Karpas-422 (cell line): Measurements from ENCODE around the gene PAIP2. TPM values are rescaled to one million over a fixed set of nuclear protein-coding genes. Genes with fewer than 3 reads are reported as not detected.

Experiments used
- DNase-seq: peaks from one replicate; pipeline ENCODE4 v3.0.0-alpha.2; 2015
- H2AFZ ChIP-seq: fragments of 200-600 bp; sonication (generic); 2 replicates; pipeline ENCODE4 v1.6.1; 2014; ENCODE audit warnings: antibody characterized with exemption, low read length, mixed read lengths
- H3K27ac ChIP-seq: fragments of 200-600 bp; sonication (generic); 2 replicates; pipeline ENCODE4 v1.5.1; 2014; ENCODE audit warnings: mild to moderate bottlenecking, low read length, moderate library complexity
- H3K27me3 ChIP-seq: fragments of 200-600 bp; sonication (generic); 2 replicates; pipeline ENCODE4 v1.6.1; 2014; ENCODE audit warnings: low read length, mixed read lengths
- H3K36me3 ChIP-seq: fragments of 200-600 bp; sonication (generic); 2 replicates; pipeline ENCODE4 v1.6.1; 2014; ENCODE audit warnings: low read length, mixed read lengths; ENCODE audit not compliant: insufficient read depth
- H3K4me1 ChIP-seq: fragments of 200-600 bp; sonication (generic); 2 replicates; pipeline ENCODE4 v1.6.1; 2014; ENCODE audit warnings: mild to moderate bottlenecking, low read length, mixed read lengths
- H3K4me2 ChIP-seq: fragments of 200-600 bp; sonication (generic); 2 replicates; pipeline ENCODE4 v1.6.1; 2014; ENCODE audit warnings: low read length, low read depth, mild to moderate bottlenecking; ENCODE audit not compliant: poor library complexity, severe bottlenecking
- H3K4me3 ChIP-seq: fragments of 200-600 bp; sonication (generic); 2 replicates; pipeline ENCODE4 v1.5.1; 2014; ENCODE audit warnings: mild to moderate bottlenecking, antibody characterized with exemption, low read length, mixed read lengths
- H3K79me2 ChIP-seq: fragments of 200-600 bp; sonication (generic); 2 replicates; pipeline ENCODE4 v1.6.1; 2014; ENCODE audit warnings: mild to moderate bottlenecking, low read length, mixed read lengths
- H3K9ac ChIP-seq: fragments of 200-600 bp; sonication (generic); 2 replicates; pipeline ENCODE4 v1.6.0; 2014; ENCODE audit warnings: low read length
- H3K9me2 ChIP-seq: fragments of 200-600 bp; sonication (generic), shearing (Covaris generic); replicated peaks from 2 replicates; pipeline ENCODE4 v1.6.0; 2014; ENCODE audit warnings: mild to moderate bottlenecking, low read length, moderate library complexity; ENCODE audit not compliant: insufficient read depth
- H3K9me3 ChIP-seq: fragments of 300-700, 200-600 bp; sonication (generic); 2 replicates; pipeline ENCODE4 v1.6.1; 2014; ENCODE audit warnings: low read length, mixed read lengths
- H4K20me1 ChIP-seq: fragments of 200-600 bp; sonication (generic); 2 replicates; pipeline ENCODE4 v1.6.1; 2014; ENCODE audit warnings: mild to moderate bottlenecking, antibody characterized with exemption, low read length, low read depth; ENCODE audit not compliant: insufficient read depth
- total RNA-seq: library from RNA; depleted of rRNA; stranded (reverse); fragments of >200 nt; shearing (Covaris generic); gene quantifications from 2 replicates; pipeline ENCODE4 v1.2.3, GENCODE V29; 2014; ENCODE audit warnings: low replicate concordance; rRNA removed

The PAIP2 gene, protein sequence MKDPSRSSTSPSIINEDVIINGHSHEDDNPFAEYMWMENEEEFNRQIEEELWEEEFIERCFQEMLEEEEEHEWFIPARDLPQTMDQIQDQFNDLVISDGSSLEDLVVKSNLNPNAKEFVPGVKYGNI
- 111 and 113 TPM in 2 replicates for total RNA-seq

DNA sequence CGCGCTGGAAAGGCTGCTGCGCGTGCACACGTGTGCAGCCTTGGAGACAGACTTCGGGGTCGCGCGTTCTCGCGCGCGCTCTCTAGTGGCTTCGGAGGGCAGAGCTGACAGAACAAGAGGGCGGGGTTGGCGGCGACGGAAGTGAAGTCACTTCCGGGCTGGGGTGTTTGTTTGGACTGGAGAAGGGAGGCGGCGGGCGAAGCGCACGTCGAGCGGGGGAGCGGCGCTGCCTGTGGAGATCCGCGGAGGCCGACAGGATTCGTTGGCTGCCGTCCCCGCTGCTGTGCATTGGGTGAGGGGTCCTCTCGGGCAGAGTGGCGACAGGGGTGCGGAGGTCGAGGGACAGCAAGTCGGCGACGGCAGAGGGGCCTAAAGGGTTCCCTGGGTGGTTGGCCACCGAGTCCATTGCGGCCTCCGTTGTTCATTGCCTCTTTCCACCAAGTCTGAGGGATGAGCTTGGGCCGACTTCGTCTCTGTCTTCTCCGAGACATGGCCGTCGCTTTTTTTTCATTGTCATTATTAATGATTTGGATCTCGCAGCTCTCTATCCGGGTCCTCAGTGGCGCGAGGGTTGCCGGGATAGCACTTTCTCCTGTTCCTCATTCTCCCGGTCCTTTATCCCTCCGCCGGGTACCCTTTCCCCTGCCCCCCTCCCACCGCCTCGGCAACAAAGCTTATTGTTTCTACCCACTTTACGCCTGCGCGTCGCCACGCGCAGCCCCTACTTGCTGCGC lies at the start of gene PAIP2:
TSS of gene PAIP2 (plus strand) at position 166 of the 734 bp plus-strand sequence. CDS start 21,931 bp downstream, outside the sequence.
- H3K9me2 ChIP-seq: no peaks in the 10 kb centered on the region
- H3K27me3 ChIP-seq: no peaks in the 10 kb centered on the region
- peak within 1 kb of the TSS; percentile 88 for H3K27ac ChIP-seq
- no peaks in the 10 kb centered on the region for H3K9me3 ChIP-seq
- H3K4me3 ChIP-seq: peak within 1 kb of the TSS; percentile 94
- H3K79me2 ChIP-seq: peaks cover 50% of the 10 kb centered on the region
- H2AFZ ChIP-seq: no peak within 1 kb of the TSS; the same call in 1 of the 2 replicates
- H3K36me3 ChIP-seq: peaks cover 13% of the 10 kb centered on the region; the same call in 1 of the 2 replicates
- peak within 1 kb of the TSS; percentile 93 for H3K4me2 ChIP-seq
- H4K20me1 ChIP-seq: peaks cover 26% of the 10 kb centered on the region
- H3K4me1 ChIP-seq: peaks cover 49% of the 10 kb centered on the region
- H3K9ac ChIP-seq: peak within 1 kb of the TSS; percentile 96
- DNase-seq: peak; percentile 98

DNA sequence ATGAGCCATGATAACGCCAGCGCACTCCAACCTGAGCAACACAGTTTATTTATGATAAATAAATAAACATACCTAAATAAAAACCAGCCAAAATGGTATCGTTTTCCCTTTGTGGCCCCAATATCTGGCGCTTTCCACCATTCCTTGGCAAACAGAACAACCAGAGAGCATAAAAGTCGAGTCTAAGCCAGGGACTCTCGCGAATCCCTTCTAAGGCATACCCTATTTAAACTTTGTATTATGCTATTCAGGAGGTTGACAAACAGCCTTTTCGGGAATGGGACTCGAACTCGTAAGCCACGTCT lies 48.5 kb upstream of the PAIP2 start:
- H2AFZ ChIP-seq: peak overlapping the region; percentile 72
- H3K9me3 ChIP-seq: no peaks in the 10 kb centered on the region
- peak overlapping the region; percentile 92 for H3K4me2 ChIP-seq
- peaks cover 16% of the 10 kb centered on the region; the same call in 1 of the 2 replicates for H3K36me3 ChIP-seq
- peak overlapping the region; percentile 91 for H3K4me3 ChIP-seq
- H3K4me1 ChIP-seq: peaks cover 37% of the 10 kb centered on the region
- peaks cover 52% of the 10 kb centered on the region for H3K79me2 ChIP-seq
- DNase-seq: no peak
- H3K9me2 ChIP-seq: no peaks in the 10 kb centered on the region
- H4K20me1 ChIP-seq: peaks cover 36% of the 10 kb centered on the region
- no peaks in the 10 kb centered on the region for H3K27me3 ChIP-seq
- H3K27ac ChIP-seq: peak overlapping the region; percentile 43; the same call in 1 of the 2 replicates
- H3K9ac ChIP-seq: peak overlapping the region; percentile 97

DNA sequence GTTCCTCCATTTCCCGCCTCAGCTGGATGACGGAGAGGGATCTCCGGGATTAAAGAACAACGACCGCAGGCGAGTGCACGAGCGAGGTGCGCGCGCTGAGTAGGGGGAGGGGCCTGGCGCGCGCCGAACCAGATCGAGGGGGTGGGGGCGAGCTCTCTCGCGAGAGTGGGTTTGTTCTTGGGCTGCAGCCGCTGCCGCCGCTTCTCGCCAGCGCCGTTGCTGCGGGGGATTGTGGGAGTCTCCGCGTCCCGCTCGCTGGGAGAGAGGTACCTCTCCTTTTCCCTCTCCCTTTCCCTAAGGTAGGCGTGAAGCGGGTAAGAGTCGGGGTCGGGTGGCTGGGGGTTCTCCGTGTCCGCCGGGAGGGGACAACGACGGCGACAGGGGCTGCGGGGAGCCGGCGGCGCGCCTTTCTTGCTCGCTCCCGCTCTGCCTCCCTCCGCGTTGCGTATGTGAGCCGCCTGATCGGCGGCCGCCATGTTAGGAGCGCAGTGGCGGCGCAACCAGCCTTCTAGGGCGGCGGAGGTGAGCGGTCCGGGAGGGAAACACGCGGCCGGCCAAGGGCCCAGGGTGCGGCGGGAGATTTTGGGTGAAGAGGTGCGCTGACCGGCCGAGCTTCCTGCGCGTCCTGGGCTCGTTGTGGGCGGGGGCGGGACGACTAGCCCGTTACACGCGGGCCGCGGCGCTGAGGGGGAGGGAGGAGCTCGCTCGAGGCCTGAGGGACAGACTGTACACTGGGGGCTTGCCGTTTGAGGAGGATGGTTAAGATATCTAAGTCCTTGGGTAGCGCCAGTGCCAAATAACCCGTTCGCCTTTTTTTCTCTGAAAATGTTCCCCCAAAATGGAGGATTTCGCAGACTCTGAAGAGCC lies 47.9 kb upstream of the PAIP2 start, which contains the start of gene MATR3:
TSS of gene MATR3 (plus strand) at position 234 of the 867 bp plus-strand sequence. CDS start 13,676 bp downstream, outside the sequence.
- peak within 1 kb of the TSS; percentile 72 for H2AFZ ChIP-seq
- no peaks in the 10 kb centered on the region for H3K9me2 ChIP-seq
- peak; percentile 97 for DNase-seq
- H3K27ac ChIP-seq: peak within 1 kb of the TSS; percentile 82
- H3K9me3 ChIP-seq: no peaks in the 10 kb centered on the region
- peaks cover 16% of the 10 kb centered on the region; the same call in 1 of the 2 replicates for H3K36me3 ChIP-seq
- H3K4me3 ChIP-seq: peak within 1 kb of the TSS; percentile 91
- H3K9ac ChIP-seq: peak within 1 kb of the TSS; percentile 97
- H3K4me1 ChIP-seq: peaks cover 43% of the 10 kb centered on the region
- peak within 1 kb of the TSS; percentile 92 for H3K4me2 ChIP-seq
- no peaks in the 10 kb centered on the region for H3K27me3 ChIP-seq
- H3K79me2 ChIP-seq: peaks cover 58% of the 10 kb centered on the region
- peaks cover 42% of the 10 kb centered on the region for H4K20me1 ChIP-seq

DNA sequence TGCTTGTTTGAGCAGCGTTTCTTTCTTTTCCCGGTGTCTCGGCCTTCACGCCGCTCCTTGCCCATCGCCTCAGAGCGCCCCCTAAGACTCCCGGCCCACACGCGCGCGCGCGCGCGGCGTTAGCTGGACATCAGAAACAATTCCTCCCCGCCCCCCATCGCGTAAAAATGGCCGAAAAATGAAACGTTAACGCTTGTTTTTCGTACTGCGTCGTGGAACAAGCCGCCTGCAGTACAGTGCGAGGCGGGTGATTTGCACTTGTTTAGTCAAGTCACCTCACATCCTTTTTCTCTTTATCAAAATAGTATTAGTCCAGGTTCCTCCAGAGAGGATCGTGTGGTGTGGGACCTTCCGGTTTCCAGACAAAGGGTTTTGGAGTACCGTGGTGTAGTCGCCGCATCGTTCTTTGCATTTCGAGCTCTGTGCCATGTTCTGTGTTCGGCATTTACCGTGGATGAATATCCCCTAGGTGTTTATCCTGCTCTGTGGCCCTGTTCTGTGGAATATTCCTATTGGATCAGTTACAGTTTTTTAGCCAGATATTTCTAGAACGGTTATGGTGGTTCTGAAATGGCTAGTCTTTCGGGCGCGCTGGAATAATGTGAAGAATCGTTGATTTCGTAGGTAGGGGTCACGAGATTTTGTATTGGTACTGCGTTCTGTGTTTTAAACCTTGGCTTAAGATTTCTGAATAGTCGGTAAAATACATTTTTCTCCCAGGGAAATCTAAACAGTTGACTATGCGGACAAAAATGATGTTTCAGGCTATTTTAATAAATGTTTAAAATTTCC lies 47.1 kb upstream of the PAIP2 start:
- DNase-seq: peak; percentile 89
- Histone ChIP-seq H3K4me2 (peak overlapping the region; percentile 92), H4K20me1 (peaks cover 51% of the 10 kb centered on the region), H3K4me1 (peaks cover 51% of the 10 kb centered on the region), H3K27me3 (no peaks in the 10 kb centered on the region), H3K27ac (peak overlapping the region; percentile 82), H3K79me2 (peaks cover 66% of the 10 kb centered on the region), H3K36me3 (peaks cover 16% of the 10 kb centered on the region; the same call in 1 of the 2 replicates), H2AFZ (no peak overlapping the region), H3K9me3 (no peaks in the 10 kb centered on the region), H3K4me3 (peak overlapping the region; percentile 91), H3K9ac (peak overlapping the region; percentile 97), H3K9me2 (no peaks in the 10 kb centered on the region)

DNA sequence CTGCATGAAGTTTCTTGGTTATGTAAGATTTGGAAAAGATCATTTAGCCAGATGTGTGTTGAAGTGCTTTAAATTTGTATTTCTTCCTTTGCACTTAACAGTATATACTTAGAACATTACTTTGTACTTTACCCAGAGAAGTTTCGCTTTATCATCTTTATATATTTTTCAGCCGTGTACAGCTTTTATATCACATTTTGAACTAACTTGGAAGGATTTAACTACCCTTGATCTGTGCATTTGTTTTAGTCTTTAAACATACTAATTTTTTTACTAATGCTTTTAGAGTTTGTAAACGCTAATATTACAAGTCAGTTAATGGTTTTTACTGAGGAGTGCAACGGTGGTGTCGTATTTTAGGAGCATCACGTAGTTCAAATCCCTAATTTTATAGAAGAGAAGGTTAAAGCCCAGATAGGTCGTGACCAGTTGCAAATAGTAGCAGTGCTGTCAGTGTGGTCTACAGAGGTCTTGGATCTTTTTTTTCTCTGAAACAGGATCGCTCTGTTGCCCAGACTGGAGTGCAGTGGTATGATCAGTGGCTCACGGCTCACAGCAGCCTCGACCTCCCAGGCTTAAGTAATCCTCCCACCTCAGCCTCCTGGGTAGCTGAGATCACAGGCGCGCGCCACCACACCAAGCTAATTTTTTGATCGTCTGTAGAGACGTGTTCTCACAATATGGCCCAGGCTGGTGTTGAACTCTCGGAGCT lies 46.2 kb upstream of the PAIP2 start:
- DNase-seq: no peak
- Histone ChIP-seq H3K36me3 (peaks cover 16% of the 10 kb centered on the region; the same call in 1 of the 2 replicates), H4K20me1 (peaks cover 60% of the 10 kb centered on the region), H3K9me2 (no peaks in the 10 kb centered on the region), H3K27ac (peak overlapping the region; percentile 82), H3K4me2 (peak overlapping the region; percentile 92), H3K4me1 (peaks cover 59% of the 10 kb centered on the region), H3K4me3 (peak overlapping the region; percentile 91), H3K79me2 (peaks cover 76% of the 10 kb centered on the region), H2AFZ (no peak overlapping the region), H3K27me3 (no peaks in the 10 kb centered on the region), H3K9ac (peak overlapping the region; percentile 97), H3K9me3 (no peaks in the 10 kb centered on the region)

DNA sequence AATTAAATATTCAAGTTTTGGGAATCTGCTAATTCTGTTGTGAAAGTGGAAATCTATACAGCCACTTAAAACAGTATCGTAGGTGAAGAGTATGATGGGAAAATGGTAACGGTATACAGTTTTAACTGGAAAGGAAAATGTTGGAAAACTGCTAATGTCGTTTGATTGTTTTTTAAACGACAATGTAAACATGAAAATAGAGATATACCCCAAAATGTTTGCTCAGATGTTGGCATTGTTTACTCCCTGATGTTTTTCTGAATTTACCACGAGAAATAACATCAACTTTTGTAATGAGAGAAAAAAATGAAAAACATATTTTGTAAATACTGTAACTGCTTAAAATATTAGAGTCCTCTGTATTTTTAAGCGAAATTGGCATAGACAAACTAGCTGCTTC lies 45.5 kb upstream of the PAIP2 start:
- no peaks in the 10 kb centered on the region for H3K27me3 ChIP-seq
- H3K27ac ChIP-seq: no peak overlapping the region
- no peaks in the 10 kb centered on the region for H3K9me2 ChIP-seq
- peaks cover 63% of the 10 kb centered on the region for H3K4me1 ChIP-seq
- H4K20me1 ChIP-seq: peaks cover 66% of the 10 kb centered on the region
- H3K79me2 ChIP-seq: peaks cover 83% of the 10 kb centered on the region
- H3K4me3 ChIP-seq: peak overlapping the region; percentile 28
- H3K9me3 ChIP-seq: no peaks in the 10 kb centered on the region
- no peak for DNase-seq
- no peak overlapping the region for H2AFZ ChIP-seq
- H3K4me2 ChIP-seq: peak overlapping the region; percentile 92
- H3K36me3 ChIP-seq: peaks cover 16% of the 10 kb centered on the region; the same call in 1 of the 2 replicates
- no peak overlapping the region for H3K9ac ChIP-seq

DNA sequence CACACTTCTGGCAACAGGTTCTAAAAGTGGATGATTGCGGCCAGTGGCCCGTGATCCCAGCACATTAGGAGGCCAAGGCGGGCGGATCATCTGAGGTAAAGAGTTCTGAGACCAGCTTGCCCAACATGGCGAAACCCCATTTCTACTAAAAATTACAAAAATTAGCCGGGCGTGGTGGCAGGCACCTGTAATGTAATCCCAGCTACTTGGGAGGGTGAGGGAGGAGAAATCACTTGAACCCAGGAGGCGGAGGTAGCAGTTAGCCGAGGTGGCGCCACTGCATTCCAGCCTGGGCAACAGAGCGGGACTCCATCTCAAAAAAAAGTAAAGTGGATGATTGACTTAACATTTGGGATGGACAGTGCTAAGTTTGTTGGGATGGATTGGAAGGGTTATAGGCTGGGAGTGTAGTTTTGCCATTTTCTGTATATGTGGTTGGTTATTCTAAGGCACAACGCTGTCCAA lies 44.8 kb upstream of the PAIP2 start:
- no peak overlapping the region for H2AFZ ChIP-seq
- H3K36me3 ChIP-seq: peaks cover 16% of the 10 kb centered on the region; the same call in 1 of the 2 replicates
- DNase-seq: no peak
- no peaks in the 10 kb centered on the region for H3K9me2 ChIP-seq
- peaks cover 70% of the 10 kb centered on the region for H3K4me1 ChIP-seq
- H4K20me1 ChIP-seq: peaks cover 73% of the 10 kb centered on the region
- no peak overlapping the region for H3K9ac ChIP-seq
- H3K27ac ChIP-seq: no peak overlapping the region
- peak overlapping the region; percentile 92 for H3K4me2 ChIP-seq
- peaks cover 89% of the 10 kb centered on the region for H3K79me2 ChIP-seq
- no peaks in the 10 kb centered on the region for H3K27me3 ChIP-seq
- no peak overlapping the region for H3K4me3 ChIP-seq
- no peaks in the 10 kb centered on the region for H3K9me3 ChIP-seq
